OCI-LY7 (cell line): ENCODE data around the gene EFHD1.

Experiments used
- CTCF ChIP-seq: fragments of 200-600 bp; sonication (generic); conservative IDR thresholded peaks from 2 replicates; pipeline ENCODE4 v1.5.1; 2014; ENCODE audit warnings: mild to moderate bottlenecking, antibody characterized with exemption, low read length, moderate library complexity, mixed read lengths
- EZH2phosphoT487 ChIP-seq: fragments of 200-600 bp; sonication (generic); IDR thresholded peaks from 2 replicates; pipeline ENCODE4 v1.6.1; 2018; ENCODE audit warnings: low read depth, borderline replicate concordance, mild to moderate bottlenecking, mixed run types, antibody characterized with exemption, low read length, moderate library complexity, mixed read lengths

DNA sequence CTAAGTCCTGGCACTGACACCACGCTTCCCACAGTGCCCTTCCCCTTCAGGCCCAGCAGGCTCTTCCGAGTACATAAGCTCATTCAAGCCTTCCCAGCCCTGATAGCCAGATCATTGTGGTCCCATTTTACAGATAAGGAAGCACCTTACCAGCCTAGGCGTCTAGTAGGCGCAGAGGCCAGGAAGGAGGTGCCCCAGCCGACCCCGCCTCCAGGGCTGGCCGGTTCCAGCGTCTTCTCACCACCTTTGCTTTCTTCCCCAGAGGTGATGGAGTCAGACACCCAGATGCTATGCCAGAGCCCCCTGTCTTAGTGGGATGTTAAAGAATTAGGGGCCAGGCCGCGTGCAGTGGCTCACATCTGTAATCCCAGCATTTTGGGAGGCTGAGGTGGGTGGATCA is 28.9 kb upstream of the EFHD1 start:
- TF ChIP-seq CTCF, result no peak
- TF ChIP-seq EZH2phosphoT487, result no peak
